ENCODE data around the gene TULP4. TPM values are rescaled to one million over a fixed set of nuclear protein-coding genes. Genes with fewer than 3 reads are reported as not detected.

The TULP4 gene
- total RNA-seq, 1 experiment from 2014 or later: 21.5 TPM

GRCh38 chr6:158531970-158532369 lies 219.7 kb downstream of the TULP4 start:
- POLR2A ChIA-PET (ENCODE audit: unreplicated experiment): no interaction called here
- Histone ChIP-seq H3K4me1 (ENCODE audit: insufficient read depth, low read length) (no peaks in the 10 kb centered on the region), H4K20me1 (ENCODE audit: low read length) (no peaks in the 10 kb centered on the region), H3K36me3 (ENCODE audit: low read depth, low read length) (no peaks in the 10 kb centered on the region), H3K9ac (ENCODE audit: low read length) (no peak overlapping the region), H2AFZ (ENCODE audit: low read length) (no peak overlapping the region), H3K9me3 (ENCODE audit: low read length) (no peaks in the 10 kb centered on the region), H3K79me2 (ENCODE audit: low read length) (no peaks in the 10 kb centered on the region), H3F3A (ENCODE audit: low read length, unreplicated experiment) (no peaks in the 10 kb centered on the region), H3K4me3 (ENCODE audit: low read length) (no peak overlapping the region), H3K9me2 (replicated peaks; ENCODE audit: low read length) (no peaks in the 10 kb centered on the region), H3K27ac (ENCODE audit: low read length) (no peak overlapping the region), H3K27me3 (ENCODE audit: low read length) (no peaks in the 10 kb centered on the region), H3K4me2 (ENCODE audit: low read length) (no peak overlapping the region)
- BruUV-seq (replicated peaks): no TSS peak
- intact Hi-C loops (cut with micrococcal nuclease): no loop called here
- no peak for ATAC-seq
- TF ChIP-seq EZH2phosphoT487 (IDR thresholded peaks at IDR 0.05; ENCODE audit: borderline replicate concordance, low read length): no peak
- TF ChIP-seq EZH2 (IDR thresholded peaks at IDR 0.05; ENCODE audit: low read length, unreplicated experiment): no peak
- TF ChIP-seq CTCF (conservative IDR thresholded peaks at IDR 0.05; ENCODE audit: low read depth, low read length): no peak
- CTCF ChIA-PET: no interaction called here
- DNase-seq: no peak

GRCh38 chr6:158536084-158536890 lies 224.0 kb downstream of the TULP4 start:
- TF ChIP-seq EZH2 (IDR thresholded peaks at IDR 0.05; ENCODE audit: low read length, unreplicated experiment): no peak
- TF ChIP-seq EZH2phosphoT487 (IDR thresholded peaks at IDR 0.05; ENCODE audit: borderline replicate concordance, low read length): no peak
- TF ChIP-seq CTCF (conservative IDR thresholded peaks at IDR 0.05; ENCODE audit: low read depth, low read length): no peak
- peak overlapping the region; percentile 90 for H3K4me2 ChIP-seq (ENCODE audit: low read length)
- DNase-seq (peak; percentile 72), ATAC-seq (peak; percentile 74)
- no peaks in the 10 kb centered on the region for H3F3A ChIP-seq (ENCODE audit: low read length, unreplicated experiment)
- H3K27me3 ChIP-seq (ENCODE audit: low read length): no peaks in the 10 kb centered on the region
- no peaks in the 10 kb centered on the region for H3K9me2 ChIP-seq (replicated peaks; ENCODE audit: low read length)
- H3K4me3 ChIP-seq (ENCODE audit: low read length): peak overlapping the region; percentile 67
- no peaks in the 10 kb centered on the region for H3K9me3 ChIP-seq (ENCODE audit: low read length)
- no peaks in the 10 kb centered on the region for H3K79me2 ChIP-seq (ENCODE audit: low read length)
- peak overlapping the region; percentile 69; the same call in 1 of the 2 replicates for H2AFZ ChIP-seq (ENCODE audit: low read length)
- no TSS peak for BruUV-seq (replicated peaks)
- intact Hi-C loops (cut with micrococcal nuclease): no loop called here
- H3K27ac ChIP-seq (ENCODE audit: low read length): no peak overlapping the region
- no peaks in the 10 kb centered on the region for H4K20me1 ChIP-seq (ENCODE audit: low read length)
- no peaks in the 10 kb centered on the region for H3K36me3 ChIP-seq (ENCODE audit: low read depth, low read length)
- CTCF ChIA-PET: interaction anchor here (0.5 kb wide), 1 partner anchor 569 kb away, joined by 3 read pairs; no protein-coding TSS in a partner anchor
- POLR2A ChIA-PET (ENCODE audit: unreplicated experiment): no interaction called here
- no peak overlapping the region for H3K9ac ChIP-seq (ENCODE audit: low read length)
- H3K4me1 ChIP-seq (ENCODE audit: insufficient read depth, low read length): no peaks in the 10 kb centered on the region

Measured in PC-3 (cell line).